ENCODE data around the gene ACACB.

DNA sequence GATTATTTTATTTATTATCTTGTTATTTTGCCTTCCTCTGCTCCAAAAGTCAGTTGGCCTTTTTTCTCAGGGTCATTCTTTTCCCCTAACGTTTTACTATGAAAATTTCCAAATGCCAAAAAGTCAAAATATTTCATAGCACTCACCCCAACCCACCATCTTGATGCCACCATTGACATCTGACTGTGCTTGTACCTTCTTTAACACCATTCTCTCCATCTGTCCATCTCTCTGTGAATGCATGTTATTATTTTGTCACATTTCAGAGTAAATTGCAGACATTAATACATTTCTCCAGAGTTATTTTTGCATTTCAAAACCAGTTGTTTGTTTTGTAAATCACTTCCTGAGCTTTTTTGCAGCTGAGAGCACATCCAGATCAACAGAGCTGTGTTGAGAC, 154.1 kb downstream of the ACACB start:
- no peak for TF ChIP-seq EP300 (IDR thresholded peaks at IDR 0.05)
- TF ChIP-seq POLR2A (IDR thresholded peaks at IDR 0.05): no peak
